Body of pancreas (tissue), 4 donors: ENCODE results near the gene KATNIP. TPM values are rescaled to one million over a fixed set of nuclear protein-coding genes. Genes with fewer than 3 reads are reported as not detected.

ENCODE experiments used
- ATAC-seq: fragments of 150-250 bp; one replicate; pipeline ENCODE4 v1.9.1; 2016
- DNase-seq, 4 donors: peaks; one replicate each; pipeline ENCODE4 v3.0.0-alpha.2; 2019
- H3K27ac ChIP-seq, 4 donors: fragments of 200-600 bp; sonication (generic); 1 replicate in 3 of 4; 2 replicates in 1 of 4; pipeline versions ENCODE4 v1.5.1 to v1.6.1; 2016 to 2019; ENCODE audit warnings: mild to moderate bottlenecking in 1 of 4, mixed read lengths in 1 of 4, moderate library complexity in 1 of 4
- H3K27me3 ChIP-seq, 2 donors: fragments of 200-600 bp; sonication (generic); one replicate each; pipeline ENCODE4 v1.6.0; 2016; ENCODE audit warnings: mild to moderate bottlenecking in 1 of 2
- H3K36me3 ChIP-seq, 2 donors: fragments of 200-600 bp; sonication (generic); replicated peaks in 1 of 2; 2 replicates each; pipeline ENCODE4 v1.5.1; 2016; ENCODE audit warnings: low read depth in 2 of 2; ENCODE audit not compliant: insufficient read depth in 1 of 2
- H3K4me1 ChIP-seq: fragments of 200-600 bp; sonication (generic); one replicate; pipeline ENCODE4 v1.6.0; 2016
- H3K4me3 ChIP-seq, 2 donors: fragments of 200-600 bp; sonication (generic); 1 replicate in 1 of 2; 2 replicates in 1 of 2; pipeline ENCODE4 v1.5.1; 2016 to 2019
- H3K9me3 ChIP-seq, 3 donors: fragments of 200-600 bp; sonication (generic); 1 replicate in 2 of 3; 2 replicates in 1 of 3; pipeline ENCODE4 v1.5.1; 2016
- CTCF ChIP-seq, 7 experiments: fragments of 450-650 bp in 4 of 7; fragments of 200-600 bp in 3 of 7; sonication (generic) in 3 of 7; IDR thresholded peaks; one replicate each; pipeline ENCODE4 v1.5.1; 2016 to 2019; ENCODE audit warnings: antibody characterized with exemption in 7 of 7
- POLR2A ChIP-seq, 3 donors: fragments of 450-650 bp; IDR thresholded peaks; one replicate each; pipeline ENCODE4 v1.6.1; 2016; ENCODE audit warnings: antibody characterized with exemption in 3 of 3, mild to moderate bottlenecking in 2 of 3
- WGBS, 2 donors: methylation state at CpG; one replicate each; pipeline ENCODE4 v1.1.5; 2017; 5-methylcytosine and 5-hydroxymethylcytosine counted together
- intact Hi-C: fragments of 100-400 bp; cut with DNase I; formaldehyde crosslinking; loops from one replicate; pipeline ENCODE4 v1.15.1; 2023
- total RNA-seq, 2 donors: library from RNA; depleted of rRNA; stranded (reverse); fragments of >200 nt; gene quantifications; one replicate each; pipeline ENCODE4 v1.1.0, GENCODE V29; 2016

KATNIP gene
- total RNA-seq = 10 to 100 TPM; 23.4 to 25.7 TPM

GRCh38 chr16:27549746-27550581 is at the start of gene KATNIP, which contains the start of gene GTF3C1:
Gene KATNIP (plus strand): TSS chr16:27550144. CDS start chr16:27550171, 27 bp downstream.
Gene GTF3C1 (minus strand): TSS chr16:27549913. CDS start chr16:27549890, 23 bp downstream.
- peaks cover 35% of the 10 kb centered on the region for H3K4me1 ChIP-seq
- peak; percentile 69 to 83 (median 82) for TF ChIP-seq POLR2A (IDR thresholded peaks at IDR 0.05)
- TF ChIP-seq CTCF (IDR thresholded peaks at IDR 0.05) = peak in 1 of 7 experiments; percentile 23
- intact Hi-C loops = no loop called here
- 0 to 1% methylated on average over 10 to 59 of the region's 59 CpGs for WGBS, 2 donors
- ATAC-seq = peak; percentile 99
- no peaks in the 10 kb centered on the region for H3K36me3 ChIP-seq
- no peaks in the 10 kb centered on the region for H3K9me3 ChIP-seq
- DNase-seq = peak; percentile 100
- peak within 1 kb of the TSS; percentile 73 to 91 for H3K4me3 ChIP-seq
- peak within 1 kb of the TSS; percentile 58 to 87 (median 83) for H3K27ac ChIP-seq
- no peaks in the 10 kb centered on the region for H3K27me3 ChIP-seq

- DNase-seq (no peak), ATAC-seq (no peak)
- Histone ChIP-seq H3K27me3 (no peaks in the 10 kb centered on the region), H3K36me3 (peaks cover 2 to 71% of the 10 kb centered on the region in 2 donors), H3K4me3 (no peak overlapping the region), H3K9me3 (no peaks in the 10 kb centered on the region), H3K4me1 (no peaks in the 10 kb centered on the region), H3K27ac (no peak overlapping the region)
- intact Hi-C loops = no loop called here
- 91 to 96% methylated on average over 3 of the region's 3 CpGs for WGBS, 2 donors
- TF ChIP-seq CTCF (IDR thresholded peaks at IDR 0.05) (no peak), POLR2A (IDR thresholded peaks at IDR 0.05) (no peak)
Observed at GRCh38 chr16:27500801-27501200, 49.1 kb upstream of the KATNIP start.

- no peak for TF ChIP-seq CTCF (IDR thresholded peaks at IDR 0.05)
- TF ChIP-seq POLR2A (IDR thresholded peaks at IDR 0.05) = no peak
- intact Hi-C loops = no loop called here
- Histone ChIP-seq H3K4me3 (no peak overlapping the region), H3K27me3 (no peaks in the 10 kb centered on the region), H3K9me3 (no peaks in the 10 kb centered on the region), H3K4me1 (no peaks in the 10 kb centered on the region), H3K36me3 (peaks cover 6 to 77% of the 10 kb centered on the region in 2 donors), H3K27ac (no peak overlapping the region)
- 70 to 85% methylated on average over 5 of the region's 5 CpGs for WGBS, 2 donors
- DNase-seq = no peak
- no peak for ATAC-seq
Observed at GRCh38 chr16:27503662-27504061, 46.3 kb upstream of the KATNIP start.

GRCh38 chr16:27505297-27506236 is 44.4 kb upstream of the KATNIP start:
- H3K4me1 ChIP-seq = no peaks in the 10 kb centered on the region
- H3K36me3 ChIP-seq = peaks cover 6 to 72% of the 10 kb centered on the region in 2 donors
- no peaks in the 10 kb centered on the region for H3K27me3 ChIP-seq
- DNase-seq (no peak), ATAC-seq (no peak)
- 87 to 95% methylated on average over 13 of the region's 13 CpGs for WGBS, 2 donors
- no peak overlapping the region for H3K27ac ChIP-seq
- H3K4me3 ChIP-seq = no peak overlapping the region
- H3K9me3 ChIP-seq = no peaks in the 10 kb centered on the region
- TF ChIP-seq CTCF (IDR thresholded peaks at IDR 0.05) = no peak
- no peak for TF ChIP-seq POLR2A (IDR thresholded peaks at IDR 0.05)
- intact Hi-C loops = no loop called here
